Neural cell (in vitro differentiated cells): Measurements from ENCODE around the gene GPC1. TPM values are rescaled to one million over a fixed set of nuclear protein-coding genes. Genes with fewer than 3 reads are reported as not detected.

Source experiments
- H2AFZ ChIP-seq: fragments of 200-600, 300-800 bp; sonication (generic), shearing (Covaris generic); 2 replicates; pipeline ENCODE4 v1.6.0; 2014; ENCODE audit warnings: low read depth, mild to moderate bottlenecking, antibody characterized with exemption, low read length, moderate library complexity
- H3F3A ChIP-seq: fragments of 200-600 bp; shearing (Covaris generic); 2 replicates; pipeline ENCODE4 v1.6.1; 2016; ENCODE audit warnings: mild to moderate bottlenecking, moderate library complexity, mixed read lengths, antibody characterized with exemption, low read length; ENCODE audit not compliant: insufficient read depth, poor library complexity, severe bottlenecking
- H3K27ac ChIP-seq: fragments of 200-600, 300-800 bp; sonication (generic), shearing (Covaris generic); 2 replicates; pipeline ENCODE4 v1.5.1; 2014; ENCODE audit warnings: mild to moderate bottlenecking, low read length, moderate library complexity
- H3K27me3 ChIP-seq: fragments of 300-800, 200-600 bp; sonication (generic), shearing (Covaris generic); 2 replicates; pipeline ENCODE4 v1.6.0; 2014; ENCODE audit warnings: mild to moderate bottlenecking, low read depth, low read length, moderate library complexity; ENCODE audit not compliant: insufficient read depth
- H3K36me3 ChIP-seq: fragments of 300-800, 200-600 bp; sonication (generic), shearing (Covaris generic); 2 replicates; pipeline ENCODE4 v1.5.1; 2014; ENCODE audit warnings: mild to moderate bottlenecking, antibody characterized with exemption, low read length, moderate library complexity; ENCODE audit not compliant: insufficient read depth
- H3K4me2 ChIP-seq: fragments of 300-800, 200-600 bp; sonication (generic), shearing (Covaris generic); 2 replicates; pipeline ENCODE4 v1.6.0; 2014; ENCODE audit warnings: mild to moderate bottlenecking, low read length
- H3K4me3 ChIP-seq: fragments of 300-800, 200-600 bp; sonication (generic), shearing (Covaris generic); 2 replicates; pipeline ENCODE4 v1.5.1; 2014; ENCODE audit warnings: mild to moderate bottlenecking, low read length, moderate library complexity
- H3K79me2 ChIP-seq: fragments of 200-600 bp; shearing (Covaris generic); replicated peaks from 2 replicates; pipeline ENCODE4 v1.6.0; 2014; ENCODE audit warnings: mild to moderate bottlenecking, low read length, moderate library complexity; ENCODE audit not compliant: insufficient read depth
- H3K9ac ChIP-seq: fragments of 300-800, 200-600 bp; sonication (generic), shearing (Covaris generic); 2 replicates; pipeline ENCODE4 v1.6.1; 2016; ENCODE audit warnings: mild to moderate bottlenecking, low read length, mixed read lengths
- H3K9me2 ChIP-seq: fragments of 200-600 bp; shearing (Covaris generic); 2 replicates; pipeline ENCODE4 v1.6.1; 2016; ENCODE audit warnings: mild to moderate bottlenecking, low read length, mixed read lengths; ENCODE audit not compliant: insufficient read depth
- H3K9me3 ChIP-seq: fragments of 200-600, 300-800 bp; sonication (generic), shearing (Covaris generic); 2 replicates; pipeline ENCODE4 v1.6.1; 2016; ENCODE audit warnings: mild to moderate bottlenecking, mixed run types, low read length, moderate library complexity, mixed read lengths
- H4K20me1 ChIP-seq: fragments of 200-600 bp; shearing (Covaris generic); 2 replicates; pipeline ENCODE4 v1.6.1; 2016; ENCODE audit warnings: mild to moderate bottlenecking, mixed run types; ENCODE audit not compliant: insufficient read depth
- EP300 ChIP-seq: fragments of 450-650 bp; conservative IDR thresholded peaks from 2 replicates; pipeline ENCODE4 v1.6.1; 2014; ENCODE audit warnings: antibody characterized with exemption, mild to moderate bottlenecking, moderate library complexity; ENCODE audit not compliant: poor library complexity, severe bottlenecking
- EZH2 ChIP-seq: fragments of 200-600, 300-800 bp; shearing (Covaris generic), sonication (generic); IDR thresholded peaks from 2 replicates; pipeline ENCODE4 v1.6.1; 2014; ENCODE audit warnings: antibody characterized with exemption, low read length, borderline replicate concordance, mild to moderate bottlenecking; ENCODE audit not compliant: insufficient read depth, poor library complexity, severe bottlenecking
- MXI1 ChIP-seq: fragments of 450-650 bp; conservative IDR thresholded peaks from 2 replicates; pipeline ENCODE4 v1.6.1; 2014; ENCODE audit warnings: antibody characterized with exemption, mild to moderate bottlenecking; ENCODE audit not compliant: poor library complexity, severe bottlenecking
- POLR2AphosphoS5 ChIP-seq: IDR thresholded peaks from 2 replicates; pipeline ENCODE4 v1.6.1; 2012
- RAD21 ChIP-seq: fragments of 450-650 bp; conservative IDR thresholded peaks from 2 replicates; pipeline ENCODE4 v1.6.1; 2014; ENCODE audit warnings: antibody characterized with exemption, mild to moderate bottlenecking, moderate library complexity
- SMC3 ChIP-seq: fragments of 450-650 bp; conservative IDR thresholded peaks from 2 replicates; pipeline ENCODE4 v1.6.1; 2014; ENCODE audit warnings: antibody characterized with exemption, mild to moderate bottlenecking, moderate library complexity; ENCODE audit not compliant: poor library complexity
- TAF1 ChIP-seq: IDR thresholded peaks from 2 replicates; pipeline ENCODE4 v1.6.1; 2012; ENCODE audit warnings: low read depth
- polyA plus RNA-seq: library from polyadenylated mRNA; depleted of rRNA; stranded (reverse); fragments of >200 nt; gene quantifications from 2 replicates; pipeline ENCODE4 v1.2.3, GENCODE V29; 2014
- TF ChIP-seq, protein P1 (sequence below): fragments of 450-650 bp; IDR thresholded peaks from 2 replicates; pipeline ENCODE4 v1.5.1; 2014; ENCODE audit warnings: antibody characterized with exemption, mild to moderate bottlenecking, moderate library complexity; ENCODE audit not compliant: poor library complexity, severe bottlenecking
- TF ChIP-seq, protein P2 (sequence below): IDR thresholded peaks from 2 replicates; pipeline ENCODE4 v1.6.1; 2012; ENCODE audit warnings: borderline replicate concordance

GPC1 gene
- polyA plus RNA-seq, 1 donor from 2014 or later = 74.0 TPM

DNA sequence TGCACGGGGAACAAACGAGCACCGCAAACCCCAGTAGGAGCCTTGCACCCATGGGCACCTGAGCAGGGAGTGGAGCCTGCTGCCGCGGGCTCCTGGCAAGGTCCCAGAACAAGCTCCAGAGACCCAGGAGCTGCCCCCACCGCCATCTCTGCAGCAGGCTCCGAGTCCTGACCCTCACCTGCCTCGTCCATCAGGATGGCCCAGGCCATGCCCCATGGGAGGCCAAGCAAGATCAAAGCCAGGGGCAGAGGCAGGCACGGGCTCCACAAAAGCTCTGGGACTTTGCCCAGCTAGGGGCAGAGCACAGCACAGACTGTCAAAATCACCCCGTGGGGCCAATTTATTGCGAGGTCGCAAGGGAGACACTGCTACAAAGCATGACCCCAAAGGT is 43.6 kb downstream of the GPC1 start:
- H3K4me3 ChIP-seq = no peak overlapping the region
- H3K9ac ChIP-seq = no peak overlapping the region
- no peaks in the 10 kb centered on the region for H3K27me3 ChIP-seq
- TF ChIP-seq, protein P1, sequence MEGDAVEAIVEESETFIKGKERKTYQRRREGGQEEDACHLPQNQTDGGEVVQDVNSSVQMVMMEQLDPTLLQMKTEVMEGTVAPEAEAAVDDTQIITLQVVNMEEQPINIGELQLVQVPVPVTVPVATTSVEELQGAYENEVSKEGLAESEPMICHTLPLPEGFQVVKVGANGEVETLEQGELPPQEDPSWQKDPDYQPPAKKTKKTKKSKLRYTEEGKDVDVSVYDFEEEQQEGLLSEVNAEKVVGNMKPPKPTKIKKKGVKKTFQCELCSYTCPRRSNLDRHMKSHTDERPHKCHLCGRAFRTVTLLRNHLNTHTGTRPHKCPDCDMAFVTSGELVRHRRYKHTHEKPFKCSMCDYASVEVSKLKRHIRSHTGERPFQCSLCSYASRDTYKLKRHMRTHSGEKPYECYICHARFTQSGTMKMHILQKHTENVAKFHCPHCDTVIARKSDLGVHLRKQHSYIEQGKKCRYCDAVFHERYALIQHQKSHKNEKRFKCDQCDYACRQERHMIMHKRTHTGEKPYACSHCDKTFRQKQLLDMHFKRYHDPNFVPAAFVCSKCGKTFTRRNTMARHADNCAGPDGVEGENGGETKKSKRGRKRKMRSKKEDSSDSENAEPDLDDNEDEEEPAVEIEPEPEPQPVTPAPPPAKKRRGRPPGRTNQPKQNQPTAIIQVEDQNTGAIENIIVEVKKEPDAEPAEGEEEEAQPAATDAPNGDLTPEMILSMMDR = no peak
- TF ChIP-seq RAD21 (no peak), EZH2 (no peak), TAF1 (no peak)
- no peak overlapping the region for H2AFZ ChIP-seq
- no peaks in the 10 kb centered on the region for H4K20me1 ChIP-seq
- H3K27ac ChIP-seq = no peak overlapping the region
- H3F3A ChIP-seq = no peaks in the 10 kb centered on the region
- no peaks in the 10 kb centered on the region for H3K36me3 ChIP-seq
- H3K9me3 ChIP-seq = no peaks in the 10 kb centered on the region
- H3K9me2 ChIP-seq = no peaks in the 10 kb centered on the region
- H3K79me2 ChIP-seq = no peaks in the 10 kb centered on the region
- H3K4me2 ChIP-seq = no peak overlapping the region

DNA sequence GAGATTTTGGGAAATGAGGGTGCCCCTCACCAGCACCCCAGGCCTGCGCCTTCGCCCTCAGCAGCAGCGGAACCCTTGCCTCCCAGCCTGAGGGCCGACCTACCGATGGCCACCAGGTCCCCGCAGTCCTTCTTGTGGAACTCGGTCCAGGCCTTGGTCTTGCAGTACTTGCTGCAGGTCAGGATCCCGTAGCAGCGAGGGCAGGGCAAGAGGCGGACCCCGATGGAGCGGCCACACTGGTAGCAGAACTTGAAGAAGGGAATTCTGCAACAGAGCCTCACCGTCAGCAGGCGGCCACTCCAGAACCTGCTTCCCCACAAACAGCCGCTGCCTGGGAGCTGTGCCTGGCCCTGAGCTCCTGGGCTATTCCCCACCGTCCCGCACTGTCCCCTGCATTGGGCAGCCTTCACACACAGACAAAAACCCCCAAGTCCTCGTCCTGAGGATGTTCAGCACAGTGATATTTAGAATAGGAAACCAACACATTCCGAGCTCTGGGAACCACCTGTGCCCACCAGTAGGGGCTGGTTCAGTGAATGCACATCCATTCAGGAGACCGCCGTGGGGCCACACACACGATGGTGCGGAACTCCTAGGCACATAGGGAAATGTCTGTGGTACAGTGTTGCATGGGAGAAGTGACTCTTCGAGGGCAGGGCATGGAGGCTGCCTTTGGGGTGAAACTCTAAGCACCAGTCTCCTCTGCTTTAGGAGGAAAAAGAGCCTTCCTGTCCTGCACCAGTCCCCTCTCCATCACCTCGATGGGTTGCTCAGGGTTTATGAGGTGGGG is 45.6 kb downstream of the GPC1 start:
- Histone ChIP-seq H3K9me3 (no peaks in the 10 kb centered on the region), H3K4me2 (no peak overlapping the region), H3K27ac (no peak overlapping the region), H3K9ac (no peak overlapping the region), H2AFZ (no peak overlapping the region), H3K79me2 (no peaks in the 10 kb centered on the region), H3K4me3 (no peak overlapping the region), H3K9me2 (no peaks in the 10 kb centered on the region), H3F3A (no peaks in the 10 kb centered on the region), H4K20me1 (no peaks in the 10 kb centered on the region), H3K36me3 (no peaks in the 10 kb centered on the region), H3K27me3 (no peaks in the 10 kb centered on the region)
- TF ChIP-seq POLR2AphosphoS5 (no peak), RAD21 (no peak), SMC3 (no peak), MXI1 (no peak), EZH2 (no peak), EP300 (no peak), TAF1 (no peak)
- TF ChIP-seq, protein P1 = no peak
- TF ChIP-seq, protein P2, sequence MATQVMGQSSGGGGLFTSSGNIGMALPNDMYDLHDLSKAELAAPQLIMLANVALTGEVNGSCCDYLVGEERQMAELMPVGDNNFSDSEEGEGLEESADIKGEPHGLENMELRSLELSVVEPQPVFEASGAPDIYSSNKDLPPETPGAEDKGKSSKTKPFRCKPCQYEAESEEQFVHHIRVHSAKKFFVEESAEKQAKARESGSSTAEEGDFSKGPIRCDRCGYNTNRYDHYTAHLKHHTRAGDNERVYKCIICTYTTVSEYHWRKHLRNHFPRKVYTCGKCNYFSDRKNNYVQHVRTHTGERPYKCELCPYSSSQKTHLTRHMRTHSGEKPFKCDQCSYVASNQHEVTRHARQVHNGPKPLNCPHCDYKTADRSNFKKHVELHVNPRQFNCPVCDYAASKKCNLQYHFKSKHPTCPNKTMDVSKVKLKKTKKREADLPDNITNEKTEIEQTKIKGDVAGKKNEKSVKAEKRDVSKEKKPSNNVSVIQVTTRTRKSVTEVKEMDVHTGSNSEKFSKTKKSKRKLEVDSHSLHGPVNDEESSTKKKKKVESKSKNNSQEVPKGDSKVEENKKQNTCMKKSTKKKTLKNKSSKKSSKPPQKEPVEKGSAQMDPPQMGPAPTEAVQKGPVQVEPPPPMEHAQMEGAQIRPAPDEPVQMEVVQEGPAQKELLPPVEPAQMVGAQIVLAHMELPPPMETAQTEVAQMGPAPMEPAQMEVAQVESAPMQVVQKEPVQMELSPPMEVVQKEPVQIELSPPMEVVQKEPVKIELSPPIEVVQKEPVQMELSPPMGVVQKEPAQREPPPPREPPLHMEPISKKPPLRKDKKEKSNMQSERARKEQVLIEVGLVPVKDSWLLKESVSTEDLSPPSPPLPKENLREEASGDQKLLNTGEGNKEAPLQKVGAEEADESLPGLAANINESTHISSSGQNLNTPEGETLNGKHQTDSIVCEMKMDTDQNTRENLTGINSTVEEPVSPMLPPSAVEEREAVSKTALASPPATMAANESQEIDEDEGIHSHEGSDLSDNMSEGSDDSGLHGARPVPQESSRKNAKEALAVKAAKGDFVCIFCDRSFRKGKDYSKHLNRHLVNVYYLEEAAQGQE = no peak
